IMR-90 (cell line): ENCODE measurements around the gene RSRC1. TPM values are rescaled to one million over a fixed set of nuclear protein-coding genes. Genes with fewer than 3 reads are reported as not detected.

Experiments used
- ATAC-seq: fragments of 200-7000 bp; cut with Tn5 transposase; 2 replicates; pipeline ENCODE4 v1.9.1; 2020; ENCODE audit warnings: low read depth, mild to moderate bottlenecking, moderate library complexity
- BruUV-seq: library from RNA; stranded (reverse); fragments of 400-500 nt; replicated peaks from 2 replicates; lab custom pipeline; 2021; lab: Mats Ljungman, UMichigan
- CTCF ChIA-PET: fragments of 300-600 bp; formaldehyde crosslinking; extraction: SDS; loops from one replicate; lab custom pipeline; 2021; ENCODE audit warnings: antibody characterized with exemption; lab: Yijun Ruan, JAX
- POLR2A ChIA-PET: fragments of 300-600 bp; sonication (Branson Sonifier 250); formaldehyde crosslinking; loops from one replicate; lab custom pipeline; 2022; ENCODE audit warnings: antibody characterized with exemption; ENCODE audit not compliant: unreplicated experiment; lab: Charles Lee
- DNase-seq: peaks from one replicate; pipeline ENCODE4 v3.0.0; 2013
- H2AFZ ChIP-seq: replicated peaks from 2 replicates; pipeline ENCODE3; 2013; ENCODE audit warnings: low read length, mild to moderate bottlenecking; ENCODE audit not compliant: poor library complexity
- H2AK5ac ChIP-seq: 2 replicates; pipeline ENCODE4 v1.6.1; 2013; ENCODE audit warnings: low read depth, low read length, inconsistent platforms
- H2AK9ac ChIP-seq: replicated peaks from 2 replicates; pipeline ENCODE3; 2013; ENCODE audit warnings: mild to moderate bottlenecking, low read depth, low read length, moderate library complexity; ENCODE audit not compliant: poor library complexity
- H2BK120ac ChIP-seq: 2 replicates; pipeline ENCODE4 v1.6.1; 2013; ENCODE audit warnings: low read depth, low read length, inconsistent platforms
- H2BK15ac ChIP-seq: 3 replicates; pipeline ENCODE4 v1.6.1; 2013; ENCODE audit warnings: low read depth, low read length, inconsistent platforms
- H2BK20ac ChIP-seq: 2 replicates; pipeline ENCODE4 v1.6.1; 2013; ENCODE audit warnings: low read depth, mild to moderate bottlenecking, inconsistent platforms, low read length, moderate library complexity
- H2BK5ac ChIP-seq: 2 replicates; pipeline ENCODE4 v1.6.1; 2013; ENCODE audit warnings: mild to moderate bottlenecking, low read depth, low read length, inconsistent platforms; ENCODE audit not compliant: poor library complexity, severe bottlenecking
- H3K14ac ChIP-seq: replicated peaks from 2 replicates; pipeline ENCODE4 v1.6.1; 2013; ENCODE audit warnings: low read depth, low read length, inconsistent platforms
- H3K18ac ChIP-seq: 2 replicates; pipeline ENCODE4 v1.6.1; 2013; ENCODE audit warnings: low read depth, low read length, control low read depth
- H3K23ac ChIP-seq: 2 replicates; pipeline ENCODE4 v1.6.1; 2013; ENCODE audit warnings: low read depth, low read length, inconsistent platforms
- H3K27ac ChIP-seq: 2 replicates; pipeline ENCODE4 v1.5.1; 2013; ENCODE audit warnings: mild to moderate bottlenecking, control low read depth, low read length; ENCODE audit not compliant: insufficient read depth
- H3K27me3 ChIP-seq: 2 replicates; pipeline ENCODE4 v1.6.1; 2013; ENCODE audit warnings: low read length; ENCODE audit not compliant: control insufficient read depth, insufficient read depth
- H3K36me3 ChIP-seq: 2 replicates; pipeline ENCODE4 v1.6.1; 2013; ENCODE audit warnings: low read length, mixed read lengths; ENCODE audit not compliant: control insufficient read depth, insufficient read depth
- H3K4ac ChIP-seq: 2 replicates; pipeline ENCODE4 v1.6.1; 2013; ENCODE audit warnings: low read depth, low read length, inconsistent platforms
- H3K4me1 ChIP-seq: 2 replicates; pipeline ENCODE4 v1.6.1; 2013; ENCODE audit warnings: low read length, mixed read lengths; ENCODE audit not compliant: control insufficient read depth, insufficient read depth
- H3K4me2 ChIP-seq: 2 replicates; pipeline ENCODE4 v1.6.1; 2013; ENCODE audit warnings: low read depth, mild to moderate bottlenecking, control low read depth, low read length, moderate library complexity
- H3K4me3 ChIP-seq: 2 replicates; pipeline ENCODE4 v1.5.1; 2013; ENCODE audit warnings: low read depth, mild to moderate bottlenecking, control low read depth, low read length, moderate library complexity; ENCODE audit not compliant: insufficient read depth
- H3K56ac ChIP-seq: 2 replicates; pipeline ENCODE4 v1.6.1; 2013; ENCODE audit warnings: low read length, inconsistent platforms; ENCODE audit not compliant: insufficient read depth; ENCODE audit errors: extremely low read depth
- H3K79me1 ChIP-seq, 2 experiments: 2 replicates each; pipeline ENCODE4 v1.6.1; 2013; ENCODE audit warnings: low read length in 2 of 2, inconsistent platforms in 1 of 2, low read depth in 1 of 2
- H3K9ac ChIP-seq: 2 replicates; pipeline ENCODE4 v1.6.1; 2013; ENCODE audit warnings: low read depth, low read length, control low read depth
- H3K9me1 ChIP-seq: 2 replicates; pipeline ENCODE4 v1.6.1; 2013; ENCODE audit warnings: low read length, inconsistent platforms; ENCODE audit not compliant: insufficient read depth
- H3K9me3 ChIP-seq: 2 replicates; pipeline ENCODE4 v1.6.1; 2013; ENCODE audit warnings: low read length; ENCODE audit not compliant: control insufficient read depth, insufficient read depth
- H4K20me1 ChIP-seq: 2 replicates; pipeline ENCODE4 v1.6.1; 2013; ENCODE audit warnings: low read length, inconsistent platforms; ENCODE audit not compliant: insufficient read depth
- H4K5ac ChIP-seq: 2 replicates; pipeline ENCODE4 v1.6.1; 2013; ENCODE audit warnings: mild to moderate bottlenecking, low read depth, low read length, control low read depth
- H4K8ac ChIP-seq, 2 experiments: 2 replicates each; pipeline ENCODE4 v1.6.1; 2013; ENCODE audit warnings: low read depth in 2 of 2, low read length in 2 of 2, control low read depth in 1 of 2, inconsistent platforms in 1 of 2
- H4K91ac ChIP-seq: 2 replicates; pipeline ENCODE4 v1.6.1; 2013; ENCODE audit warnings: low read depth, low read length, inconsistent platforms; ENCODE audit not compliant: insufficient read depth
- BHLHE40 ChIP-seq: fragments of 150-350 bp; IDR thresholded peaks from 2 replicates; pipeline ENCODE4 v1.6.1; 2016; ENCODE audit warnings: mild to moderate bottlenecking, low read depth, low read length
- CEBPB ChIP-seq: IDR thresholded peaks from 2 replicates; pipeline ENCODE4 v1.6.1; 2012; ENCODE audit warnings: low read depth, low read length, improper control_type of control experiment
- CHD1 ChIP-seq: IDR thresholded peaks from 2 replicates; pipeline ENCODE4 v1.6.1; 2012; ENCODE audit warnings: low read depth, low read length, improper control_type of control experiment
- FOS ChIP-seq: fragments of 150-350 bp; IDR thresholded peaks from 2 replicates; pipeline ENCODE4 v1.6.1; 2016; ENCODE audit warnings: low read depth, low read length
- MAFK ChIP-seq: IDR thresholded peaks from 2 replicates; pipeline ENCODE4 v1.6.1; 2012; ENCODE audit warnings: low read depth, low read length, improper control_type of control experiment
- MAZ ChIP-seq: IDR thresholded peaks from 2 replicates; pipeline ENCODE4 v1.6.1; 2012; ENCODE audit warnings: low read depth, mild to moderate bottlenecking, low read length, improper control_type of control experiment, moderate library complexity, borderline replicate concordance
- MXI1 ChIP-seq: IDR thresholded peaks from 2 replicates; pipeline ENCODE4 v1.6.1; 2012; ENCODE audit warnings: low read depth, mild to moderate bottlenecking, low read length, moderate library complexity, borderline replicate concordance
- NFE2L2 ChIP-seq: fragments of 150-350 bp; IDR thresholded peaks from 2 replicates; pipeline ENCODE4 v1.6.1; 2016; ENCODE audit warnings: low read depth, mild to moderate bottlenecking, low read length
- POLR2A ChIP-seq: IDR thresholded peaks from 2 replicates; pipeline ENCODE4 v1.6.1; 2012; ENCODE audit warnings: mild to moderate bottlenecking, low read depth, low read length
- RAD21 ChIP-seq: IDR thresholded peaks from 2 replicates; pipeline ENCODE4 v1.6.1; 2012; ENCODE audit warnings: low read length, improper control_type of control experiment
- RCOR1 ChIP-seq: IDR thresholded peaks from 2 replicates; pipeline ENCODE4 v1.6.1; 2012; ENCODE audit warnings: mild to moderate bottlenecking, low read length, improper control_type of control experiment; ENCODE audit not compliant: insufficient replicate concordance
- RFX5 ChIP-seq: IDR thresholded peaks from 2 replicates; pipeline ENCODE4 v1.8.0; 2012; ENCODE audit warnings: low read depth, mild to moderate bottlenecking, low read length, moderate library complexity
- SMC3 ChIP-seq: fragments of 150-350 bp; IDR thresholded peaks from 2 replicates; pipeline ENCODE4 v1.6.1; 2016; ENCODE audit warnings: low read depth, mild to moderate bottlenecking, antibody characterized with exemption, low read length, moderate library complexity
- WGBS, 2 experiments: methylation state at CpG; one replicate each; pipeline versions ENCODE4 v1.1.5 to v1.1.7; 2013; ENCODE audit warnings: missing lambda C conversion rate in 2 of 2; ENCODE audit not compliant: insufficient read length in 1 of 2; ENCODE audit errors: extremely low coverage in 2 of 2; 5-methylcytosine and 5-hydroxymethylcytosine counted together
- dilution Hi-C: fragments of 300-500 bp; cut with HindIII; formaldehyde crosslinking; loops from one replicate; pipeline ENCODE4 v1.14.3; 2018; ENCODE audit warnings: low sequenced_read_pairs; ENCODE audit not compliant: unreplicated experiment
- in situ Hi-C: fragments of 300-500 bp; cut with MboI; formaldehyde crosslinking; loops from 3 replicates; pipeline ENCODE4 v1.14.3; 2019; ENCODE audit warnings: low sequenced_read_pairs, inconsistent platforms, mixed read lengths
- intact Hi-C: fragments of 100-400 bp; cut with micrococcal nuclease; formaldehyde crosslinking; loops from 2 replicates; pipeline ENCODE4 v1.10.0; 2022
- polyA plus RNA-seq, 3 experiments: library from polyadenylated mRNA; depleted of rRNA; stranded (reverse); fragments of >200 nt; gene quantifications; 2 replicates each; pipeline ENCODE4 v1.2.3, GENCODE V29; 2012; ENCODE audit warnings: low replicate concordance in 1 of 3
- total RNA-seq: library from RNA; depleted of rRNA; stranded (reverse); fragments of >200 nt; gene quantifications from 2 replicates; pipeline ENCODE4 v1.2.3, GENCODE V29; 2012
- TF ChIP-seq, protein P1 (sequence below): conservative IDR thresholded peaks from 2 replicates; pipeline ENCODE4 v1.5.1; 2012; ENCODE audit warnings: mild to moderate bottlenecking, low read depth, low read length, improper control_type of control experiment
- TF ChIP-seq, protein P2 (sequence below): fragments of 150-350 bp; IDR thresholded peaks from 2 replicates; pipeline ENCODE4 v1.6.1; 2017; ENCODE audit warnings: mild to moderate bottlenecking, antibody characterized with exemption, low read length, low read depth
- TF ChIP-seq, protein P3 (sequence below): fragments of 150-350 bp; IDR thresholded peaks from 2 replicates; pipeline ENCODE4 v1.6.1; 2016; ENCODE audit warnings: low read depth, mild to moderate bottlenecking, low read length, moderate library complexity, borderline replicate concordance

Gene RSRC1
- total and polyA plus RNA-seq, 2 of the 4 experiments (the other 2 are of a cell fraction) = 3.8 to 41.8 TPM

DNA sequence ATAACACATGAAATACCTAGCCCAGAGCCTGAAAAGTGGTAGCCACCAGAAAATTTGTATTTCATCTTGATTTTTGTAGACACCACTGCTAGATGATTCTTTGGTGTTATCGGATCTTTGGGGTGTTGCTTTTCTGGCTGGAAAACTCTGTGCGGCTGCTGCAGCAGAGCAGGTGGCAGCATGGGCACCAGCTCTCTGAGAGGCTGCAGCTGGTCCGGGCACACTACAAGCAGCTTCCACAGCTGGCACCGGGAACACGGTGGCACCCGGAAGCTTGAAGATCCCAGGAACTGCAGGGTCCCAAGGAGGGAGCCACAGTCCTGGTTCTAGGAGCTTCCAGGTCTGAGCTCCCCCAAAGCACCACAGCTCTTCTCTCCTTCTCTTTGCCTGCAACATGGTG is 249.4 kb downstream of the RSRC1 start:
- CTCF ChIA-PET = no interaction called here
- in situ Hi-C loops = no loop called here

More for the DNA sequence above, 249.4 kb downstream of the RSRC1 start:
- BruUV-seq = no TSS peak
- DNase-seq = no peak
- no peak overlapping the region for H3K18ac ChIP-seq
- H3K23ac ChIP-seq = no peak overlapping the region
- no peak overlapping the region for H2AFZ ChIP-seq
- no peaks in the 10 kb centered on the region for H3K9me3 ChIP-seq
- POLR2A ChIA-PET = no interaction called here
- H2BK120ac ChIP-seq = no peak overlapping the region
- H3K14ac ChIP-seq = no peak overlapping the region
- H3K4me3 ChIP-seq = no peak overlapping the region
- H4K5ac ChIP-seq = no peak overlapping the region
- H4K8ac ChIP-seq = no peak overlapping the region
- H2AK5ac ChIP-seq = no peak overlapping the region
- no peak overlapping the region for H3K56ac ChIP-seq
- H2BK20ac ChIP-seq = no peak overlapping the region
- no peak overlapping the region for H3K4ac ChIP-seq
- H2BK15ac ChIP-seq = no peak overlapping the region
- no peaks in the 10 kb centered on the region for H4K20me1 ChIP-seq
- intact Hi-C loops = no loop called here
- H3K9ac ChIP-seq = no peak overlapping the region
- TF ChIP-seq MXI1 (no peak), RFX5 (no peak), MAZ (no peak), CHD1 (no peak), MAFK (no peak), CEBPB (no peak), NFE2L2 (no peak), FOS (no peak), RAD21 (no peak), RCOR1 (no peak), POLR2A (no peak), BHLHE40 (no peak), SMC3 (no peak)
- TF ChIP-seq, protein P1, sequence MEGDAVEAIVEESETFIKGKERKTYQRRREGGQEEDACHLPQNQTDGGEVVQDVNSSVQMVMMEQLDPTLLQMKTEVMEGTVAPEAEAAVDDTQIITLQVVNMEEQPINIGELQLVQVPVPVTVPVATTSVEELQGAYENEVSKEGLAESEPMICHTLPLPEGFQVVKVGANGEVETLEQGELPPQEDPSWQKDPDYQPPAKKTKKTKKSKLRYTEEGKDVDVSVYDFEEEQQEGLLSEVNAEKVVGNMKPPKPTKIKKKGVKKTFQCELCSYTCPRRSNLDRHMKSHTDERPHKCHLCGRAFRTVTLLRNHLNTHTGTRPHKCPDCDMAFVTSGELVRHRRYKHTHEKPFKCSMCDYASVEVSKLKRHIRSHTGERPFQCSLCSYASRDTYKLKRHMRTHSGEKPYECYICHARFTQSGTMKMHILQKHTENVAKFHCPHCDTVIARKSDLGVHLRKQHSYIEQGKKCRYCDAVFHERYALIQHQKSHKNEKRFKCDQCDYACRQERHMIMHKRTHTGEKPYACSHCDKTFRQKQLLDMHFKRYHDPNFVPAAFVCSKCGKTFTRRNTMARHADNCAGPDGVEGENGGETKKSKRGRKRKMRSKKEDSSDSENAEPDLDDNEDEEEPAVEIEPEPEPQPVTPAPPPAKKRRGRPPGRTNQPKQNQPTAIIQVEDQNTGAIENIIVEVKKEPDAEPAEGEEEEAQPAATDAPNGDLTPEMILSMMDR = no peak
- TF ChIP-seq, protein P2, sequence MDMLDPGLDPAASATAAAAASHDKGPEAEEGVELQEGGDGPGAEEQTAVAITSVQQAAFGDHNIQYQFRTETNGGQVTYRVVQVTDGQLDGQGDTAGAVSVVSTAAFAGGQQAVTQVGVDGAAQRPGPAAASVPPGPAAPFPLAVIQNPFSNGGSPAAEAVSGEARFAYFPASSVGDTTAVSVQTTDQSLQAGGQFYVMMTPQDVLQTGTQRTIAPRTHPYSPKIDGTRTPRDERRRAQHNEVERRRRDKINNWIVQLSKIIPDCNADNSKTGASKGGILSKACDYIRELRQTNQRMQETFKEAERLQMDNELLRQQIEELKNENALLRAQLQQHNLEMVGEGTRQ = no peak
- TF ChIP-seq, protein P3, sequence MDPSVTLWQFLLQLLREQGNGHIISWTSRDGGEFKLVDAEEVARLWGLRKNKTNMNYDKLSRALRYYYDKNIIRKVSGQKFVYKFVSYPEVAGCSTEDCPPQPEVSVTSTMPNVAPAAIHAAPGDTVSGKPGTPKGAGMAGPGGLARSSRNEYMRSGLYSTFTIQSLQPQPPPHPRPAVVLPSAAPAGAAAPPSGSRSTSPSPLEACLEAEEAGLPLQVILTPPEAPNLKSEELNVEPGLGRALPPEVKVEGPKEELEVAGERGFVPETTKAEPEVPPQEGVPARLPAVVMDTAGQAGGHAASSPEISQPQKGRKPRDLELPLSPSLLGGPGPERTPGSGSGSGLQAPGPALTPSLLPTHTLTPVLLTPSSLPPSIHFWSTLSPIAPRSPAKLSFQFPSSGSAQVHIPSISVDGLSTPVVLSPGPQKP = no peak
- no peaks in the 10 kb centered on the region for H3K27me3 ChIP-seq
- ATAC-seq = no peak
- no peaks in the 10 kb centered on the region for H3K4me1 ChIP-seq
- H3K27ac ChIP-seq = no peak overlapping the region
- dilution Hi-C loops = no loop called here
- no peaks in the 10 kb centered on the region for H3K36me3 ChIP-seq
- no peak overlapping the region for H2AK9ac ChIP-seq
- 79% methylated on average over 2 of the region's 6 CpGs; no CpG with 5 or more reads in 1 of the 2 experiments for WGBS, 2 experiments
- H3K79me1 ChIP-seq = no peaks in the 10 kb centered on the region
- H4K91ac ChIP-seq = no peak overlapping the region
- no peak overlapping the region for H3K4me2 ChIP-seq
- no peak overlapping the region for H2BK5ac ChIP-seq
- H3K9me1 ChIP-seq = no peaks in the 10 kb centered on the region
